ENCODE measurements around the gene ZBTB40. TPM values are rescaled to one million over a fixed set of nuclear protein-coding genes. Genes with fewer than 3 reads are reported as not detected.

The ZBTB40 gene
- total RNA-seq, 1 experiment from 2014 or later, result 20.4 TPM

GRCh38 chr1:22518379-22518778, 66.7 kb downstream of the ZBTB40 start:
- CTCF ChIA-PET, result no interaction called here
- intact Hi-C loops (cut with micrococcal nuclease; ENCODE audit: unreplicated experiment), result no loop called here
- peaks cover 2% of the 10 kb centered on the region; the same call in 1 of the 2 replicates for H3K36me3 ChIP-seq (ENCODE audit: control insufficient read depth, insufficient read depth, low read length)
- no peaks in the 10 kb centered on the region for H3K4me1 ChIP-seq
- no peaks in the 10 kb centered on the region for H3K4me1 Mint-ChIP-seq (ENCODE audit: low read depth, unreplicated experiment)
- no peaks in the 10 kb centered on the region for H3K9me3 Mint-ChIP-seq (ENCODE audit: unreplicated experiment)
- BruUV-seq (replicated peaks), result no TSS peak
- POLR2A ChIA-PET, result no interaction called here
- H3K27me3 Mint-ChIP-seq (ENCODE audit: insufficient read depth, unreplicated experiment), result no peaks in the 10 kb centered on the region
- no peak overlapping the region for H3K4me3 ChIP-seq (ENCODE audit: low read depth, low read length)
- H3K9me3 ChIP-seq, result no peaks in the 10 kb centered on the region
- no peak for TF ChIP-seq CTCF (IDR thresholded peaks at IDR 0.05; ENCODE audit: insufficient read depth in 1 of 2, low read depth in 1 of 2, low read length in 1 of 2, severe bottlenecking in 1 of 2, unreplicated experiment in 1 of 2)
- H3K4me3 Mint-ChIP-seq (ENCODE audit: unreplicated experiment), result no peak overlapping the region
- peaks cover 44% of the 10 kb centered on the region for H3K36me3 Mint-ChIP-seq (ENCODE audit: insufficient read depth, unreplicated experiment)
- DNase-seq, result no peak
- H3K27ac Mint-ChIP-seq (ENCODE audit: unreplicated experiment), result no peak overlapping the region
- H3K27me3 ChIP-seq (replicated peaks; ENCODE audit: control insufficient read depth, insufficient read depth, low read length), result no peaks in the 10 kb centered on the region

- no peaks in the 10 kb centered on the region for H3K9me3 Mint-ChIP-seq (ENCODE audit: unreplicated experiment)
- TF ChIP-seq CTCF (IDR thresholded peaks at IDR 0.05; ENCODE audit: insufficient read depth in 1 of 2, low read depth in 1 of 2, low read length in 1 of 2, severe bottlenecking in 1 of 2, unreplicated experiment in 1 of 2), result no peak
- BruUV-seq (replicated peaks), result no TSS peak
- DNase-seq, result no peak
- H3K4me1 Mint-ChIP-seq (ENCODE audit: low read depth, unreplicated experiment), result no peaks in the 10 kb centered on the region
- ChIA-PET POLR2A (no interaction called here), CTCF (no interaction called here)
- Histone ChIP-seq H3K9me3 (no peaks in the 10 kb centered on the region), H3K4me1 (no peaks in the 10 kb centered on the region), H3K27me3 (replicated peaks; ENCODE audit: control insufficient read depth, insufficient read depth, low read length) (no peaks in the 10 kb centered on the region), H3K36me3 (ENCODE audit: control insufficient read depth, insufficient read depth, low read length) (peaks cover 2% of the 10 kb centered on the region; the same call in 1 of the 2 replicates), H3K4me3 (ENCODE audit: low read depth, low read length) (no peak overlapping the region)
- H3K27ac Mint-ChIP-seq (ENCODE audit: unreplicated experiment), result no peak overlapping the region
- peaks cover 42% of the 10 kb centered on the region for H3K36me3 Mint-ChIP-seq (ENCODE audit: insufficient read depth, unreplicated experiment)
- H3K27me3 Mint-ChIP-seq (ENCODE audit: insufficient read depth, unreplicated experiment), result no peaks in the 10 kb centered on the region
- intact Hi-C loops (cut with micrococcal nuclease; ENCODE audit: unreplicated experiment), result no loop called here
- no peak overlapping the region for H3K4me3 Mint-ChIP-seq (ENCODE audit: unreplicated experiment)
Measured at GRCh38 chr1:22520871-22521270, 69.2 kb downstream of the ZBTB40 start.

- no TSS peak for BruUV-seq (replicated peaks)
- Histone ChIP-seq H3K27me3 (replicated peaks; ENCODE audit: control insufficient read depth, insufficient read depth, low read length) (no peaks in the 10 kb centered on the region), H3K4me3 (ENCODE audit: low read depth, low read length) (no peak overlapping the region), H3K36me3 (ENCODE audit: control insufficient read depth, insufficient read depth, low read length) (peaks cover 2% of the 10 kb centered on the region; the same call in 1 of the 2 replicates), H3K4me1 (no peaks in the 10 kb centered on the region), H3K9me3 (no peaks in the 10 kb centered on the region)
- no peaks in the 10 kb centered on the region for H3K27me3 Mint-ChIP-seq (ENCODE audit: insufficient read depth, unreplicated experiment)
- H3K4me1 Mint-ChIP-seq (ENCODE audit: low read depth, unreplicated experiment), result no peaks in the 10 kb centered on the region
- peaks cover 42% of the 10 kb centered on the region for H3K36me3 Mint-ChIP-seq (ENCODE audit: insufficient read depth, unreplicated experiment)
- intact Hi-C loops (cut with micrococcal nuclease; ENCODE audit: unreplicated experiment), result no loop called here
- TF ChIP-seq CTCF (IDR thresholded peaks at IDR 0.05; ENCODE audit: insufficient read depth in 1 of 2, low read depth in 1 of 2, low read length in 1 of 2, severe bottlenecking in 1 of 2, unreplicated experiment in 1 of 2), result no peak
- DNase-seq, result no peak
- no peak overlapping the region for H3K27ac Mint-ChIP-seq (ENCODE audit: unreplicated experiment)
- H3K9me3 Mint-ChIP-seq (ENCODE audit: unreplicated experiment), result no peaks in the 10 kb centered on the region
- ChIA-PET CTCF (no interaction called here), POLR2A (no interaction called here)
- H3K4me3 Mint-ChIP-seq (ENCODE audit: unreplicated experiment), result no peak overlapping the region
Measured at GRCh38 chr1:22521692-22522091, 70.0 kb downstream of the ZBTB40 start.
